ENCODE results near the gene PINLYP. TPM values are rescaled to one million over a fixed set of nuclear protein-coding genes. Genes with fewer than 3 reads are reported as not detected.

The PINLYP gene
- total and polyA plus RNA-seq, 2 experiments from 2014 or later: 7.8 to 11.1 TPM

DNA sequence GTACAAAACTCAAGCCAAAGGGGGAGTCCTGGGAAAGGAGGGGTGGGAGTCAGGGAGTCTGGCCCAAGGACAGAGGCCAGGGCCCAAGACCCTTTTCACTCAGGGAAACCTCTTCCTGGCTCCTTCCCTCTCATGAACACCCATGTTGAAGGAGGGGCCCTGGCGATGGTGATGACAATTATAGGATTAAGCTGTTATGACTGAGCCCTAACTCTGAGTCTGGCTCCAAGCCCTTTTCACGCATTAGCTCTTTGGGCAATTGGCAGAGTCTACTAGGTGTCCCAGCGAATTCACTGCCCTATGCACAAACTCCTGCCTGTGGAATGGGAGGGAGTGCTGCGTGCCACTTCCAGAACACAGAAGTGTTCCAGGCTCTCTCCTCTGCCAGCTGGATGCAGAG is 21.9 kb upstream of the PINLYP start:
- no peaks in the 10 kb centered on the region for H4K20me1 ChIP-seq (replicated peaks; ENCODE audit: insufficient read depth)
- peaks cover 4% of the 10 kb centered on the region; the same call in 1 of the 2 replicates for H3K4me1 ChIP-seq (ENCODE audit: insufficient read depth)
- DNase-seq (ENCODE audit: low spot score): no peak
- no peak overlapping the region for H3K27ac ChIP-seq (ENCODE audit: low read depth)
- no peak overlapping the region for H3K4me3 Mint-ChIP-seq
- H3K27me3 ChIP-seq (ENCODE audit: insufficient read depth): no peaks in the 10 kb centered on the region
- H3K27ac Mint-ChIP-seq: no peak overlapping the region
- TF ChIP-seq, protein P1, sequence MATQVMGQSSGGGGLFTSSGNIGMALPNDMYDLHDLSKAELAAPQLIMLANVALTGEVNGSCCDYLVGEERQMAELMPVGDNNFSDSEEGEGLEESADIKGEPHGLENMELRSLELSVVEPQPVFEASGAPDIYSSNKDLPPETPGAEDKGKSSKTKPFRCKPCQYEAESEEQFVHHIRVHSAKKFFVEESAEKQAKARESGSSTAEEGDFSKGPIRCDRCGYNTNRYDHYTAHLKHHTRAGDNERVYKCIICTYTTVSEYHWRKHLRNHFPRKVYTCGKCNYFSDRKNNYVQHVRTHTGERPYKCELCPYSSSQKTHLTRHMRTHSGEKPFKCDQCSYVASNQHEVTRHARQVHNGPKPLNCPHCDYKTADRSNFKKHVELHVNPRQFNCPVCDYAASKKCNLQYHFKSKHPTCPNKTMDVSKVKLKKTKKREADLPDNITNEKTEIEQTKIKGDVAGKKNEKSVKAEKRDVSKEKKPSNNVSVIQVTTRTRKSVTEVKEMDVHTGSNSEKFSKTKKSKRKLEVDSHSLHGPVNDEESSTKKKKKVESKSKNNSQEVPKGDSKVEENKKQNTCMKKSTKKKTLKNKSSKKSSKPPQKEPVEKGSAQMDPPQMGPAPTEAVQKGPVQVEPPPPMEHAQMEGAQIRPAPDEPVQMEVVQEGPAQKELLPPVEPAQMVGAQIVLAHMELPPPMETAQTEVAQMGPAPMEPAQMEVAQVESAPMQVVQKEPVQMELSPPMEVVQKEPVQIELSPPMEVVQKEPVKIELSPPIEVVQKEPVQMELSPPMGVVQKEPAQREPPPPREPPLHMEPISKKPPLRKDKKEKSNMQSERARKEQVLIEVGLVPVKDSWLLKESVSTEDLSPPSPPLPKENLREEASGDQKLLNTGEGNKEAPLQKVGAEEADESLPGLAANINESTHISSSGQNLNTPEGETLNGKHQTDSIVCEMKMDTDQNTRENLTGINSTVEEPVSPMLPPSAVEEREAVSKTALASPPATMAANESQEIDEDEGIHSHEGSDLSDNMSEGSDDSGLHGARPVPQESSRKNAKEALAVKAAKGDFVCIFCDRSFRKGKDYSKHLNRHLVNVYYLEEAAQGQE (IDR thresholded peaks at IDR 0.05; ENCODE audit: unreplicated experiment): no peak
- TF ChIP-seq, protein P2, sequence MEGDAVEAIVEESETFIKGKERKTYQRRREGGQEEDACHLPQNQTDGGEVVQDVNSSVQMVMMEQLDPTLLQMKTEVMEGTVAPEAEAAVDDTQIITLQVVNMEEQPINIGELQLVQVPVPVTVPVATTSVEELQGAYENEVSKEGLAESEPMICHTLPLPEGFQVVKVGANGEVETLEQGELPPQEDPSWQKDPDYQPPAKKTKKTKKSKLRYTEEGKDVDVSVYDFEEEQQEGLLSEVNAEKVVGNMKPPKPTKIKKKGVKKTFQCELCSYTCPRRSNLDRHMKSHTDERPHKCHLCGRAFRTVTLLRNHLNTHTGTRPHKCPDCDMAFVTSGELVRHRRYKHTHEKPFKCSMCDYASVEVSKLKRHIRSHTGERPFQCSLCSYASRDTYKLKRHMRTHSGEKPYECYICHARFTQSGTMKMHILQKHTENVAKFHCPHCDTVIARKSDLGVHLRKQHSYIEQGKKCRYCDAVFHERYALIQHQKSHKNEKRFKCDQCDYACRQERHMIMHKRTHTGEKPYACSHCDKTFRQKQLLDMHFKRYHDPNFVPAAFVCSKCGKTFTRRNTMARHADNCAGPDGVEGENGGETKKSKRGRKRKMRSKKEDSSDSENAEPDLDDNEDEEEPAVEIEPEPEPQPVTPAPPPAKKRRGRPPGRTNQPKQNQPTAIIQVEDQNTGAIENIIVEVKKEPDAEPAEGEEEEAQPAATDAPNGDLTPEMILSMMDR (conservative IDR thresholded peaks at IDR 0.05; ENCODE audit: low read depth in 2 of 2): no peak
- no peak for TF ChIP-seq NANOG (IDR thresholded peaks at IDR 0.05; ENCODE audit: borderline replicate concordance)
- no peak for TF ChIP-seq EZH2 (IDR thresholded peaks at IDR 0.05; ENCODE audit: low read depth, unreplicated experiment)
- no peak for TF ChIP-seq POLR2AphosphoS5 (IDR thresholded peaks at IDR 0.05; ENCODE audit: low read depth)
- TF ChIP-seq, protein P3, sequence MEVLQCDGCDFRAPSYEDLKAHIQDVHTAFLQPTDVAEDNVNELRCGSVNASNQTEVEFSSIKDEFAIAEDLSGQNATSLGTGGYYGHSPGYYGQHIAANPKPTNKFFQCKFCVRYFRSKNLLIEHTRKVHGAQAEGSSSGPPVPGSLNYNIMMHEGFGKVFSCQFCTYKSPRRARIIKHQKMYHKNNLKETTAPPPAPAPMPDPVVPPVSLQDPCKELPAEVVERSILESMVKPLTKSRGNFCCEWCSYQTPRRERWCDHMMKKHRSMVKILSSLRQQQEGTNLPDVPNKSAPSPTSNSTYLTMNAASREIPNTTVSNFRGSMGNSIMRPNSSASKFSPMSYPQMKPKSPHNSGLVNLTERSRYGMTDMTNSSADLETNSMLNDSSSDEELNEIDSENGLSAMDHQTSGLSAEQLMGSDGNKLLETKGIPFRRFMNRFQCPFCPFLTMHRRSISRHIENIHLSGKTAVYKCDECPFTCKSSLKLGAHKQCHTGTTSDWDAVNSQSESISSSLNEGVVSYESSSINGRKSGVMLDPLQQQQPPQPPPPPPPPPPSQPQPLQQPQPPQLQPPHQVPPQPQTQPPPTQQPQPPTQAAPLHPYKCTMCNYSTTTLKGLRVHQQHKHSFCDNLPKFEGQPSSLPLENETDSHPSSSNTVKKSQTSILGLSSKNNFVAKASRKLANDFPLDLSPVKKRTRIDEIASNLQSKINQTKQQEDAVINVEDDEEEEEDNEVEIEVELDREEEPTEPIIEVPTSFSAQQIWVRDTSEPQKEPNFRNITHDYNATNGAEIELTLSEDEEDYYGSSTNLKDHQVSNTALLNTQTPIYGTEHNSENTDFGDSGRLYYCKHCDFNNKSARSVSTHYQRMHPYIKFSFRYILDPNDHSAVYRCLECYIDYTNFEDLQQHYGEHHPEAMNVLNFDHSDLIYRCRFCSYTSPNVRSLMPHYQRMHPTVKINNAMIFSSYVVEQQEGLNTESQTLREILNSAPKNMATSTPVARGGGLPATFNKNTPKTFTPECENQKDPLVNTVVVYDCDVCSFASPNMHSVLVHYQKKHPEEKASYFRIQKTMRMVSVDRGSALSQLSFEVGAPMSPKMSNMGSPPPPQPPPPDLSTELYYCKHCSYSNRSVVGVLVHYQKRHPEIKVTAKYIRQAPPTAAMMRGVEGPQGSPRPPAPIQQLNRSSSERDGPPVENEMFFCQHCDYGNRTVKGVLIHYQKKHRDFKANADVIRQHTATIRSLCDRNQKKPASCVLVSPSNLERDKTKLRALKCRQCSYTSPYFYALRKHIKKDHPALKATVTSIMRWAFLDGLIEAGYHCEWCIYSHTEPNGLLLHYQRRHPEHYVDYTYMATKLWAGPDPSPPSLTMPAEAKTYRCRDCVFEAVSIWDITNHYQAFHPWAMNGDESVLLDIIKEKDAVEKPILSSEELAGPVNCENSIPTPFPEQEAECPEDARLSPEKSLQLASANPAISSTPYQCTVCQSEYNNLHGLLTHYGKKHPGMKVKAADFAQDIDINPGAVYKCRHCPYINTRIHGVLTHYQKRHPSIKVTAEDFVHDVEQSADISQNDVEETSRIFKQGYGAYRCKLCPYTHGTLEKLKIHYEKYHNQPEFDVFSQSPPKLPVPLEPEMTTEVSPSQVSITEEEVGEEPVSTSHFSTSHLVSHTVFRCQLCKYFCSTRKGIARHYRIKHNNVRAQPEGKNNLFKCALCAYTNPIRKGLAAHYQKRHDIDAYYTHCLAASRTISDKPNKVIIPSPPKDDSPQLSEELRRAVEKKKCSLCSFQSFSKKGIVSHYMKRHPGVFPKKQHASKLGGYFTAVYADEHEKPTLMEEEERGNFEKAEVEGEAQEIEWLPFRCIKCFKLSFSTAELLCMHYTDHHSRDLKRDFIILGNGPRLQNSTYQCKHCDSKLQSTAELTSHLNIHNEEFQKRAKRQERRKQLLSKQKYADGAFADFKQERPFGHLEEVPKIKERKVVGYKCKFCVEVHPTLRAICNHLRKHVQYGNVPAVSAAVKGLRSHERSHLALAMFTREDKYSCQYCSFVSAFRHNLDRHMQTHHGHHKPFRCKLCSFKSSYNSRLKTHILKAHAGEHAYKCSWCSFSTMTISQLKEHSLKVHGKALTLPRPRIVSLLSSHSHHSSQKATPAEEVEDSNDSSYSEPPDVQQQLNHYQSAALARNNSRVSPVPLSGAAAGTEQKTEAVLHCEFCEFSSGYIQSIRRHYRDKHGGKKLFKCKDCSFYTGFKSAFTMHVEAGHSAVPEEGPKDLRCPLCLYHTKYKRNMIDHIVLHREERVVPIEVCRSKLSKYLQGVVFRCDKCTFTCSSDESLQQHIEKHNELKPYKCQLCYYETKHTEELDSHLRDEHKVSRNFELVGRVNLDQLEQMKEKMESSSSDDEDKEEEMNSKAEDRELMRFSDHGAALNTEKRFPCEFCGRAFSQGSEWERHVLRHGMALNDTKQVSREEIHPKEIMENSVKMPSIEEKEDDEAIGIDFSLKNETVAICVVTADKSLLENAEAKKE (CRISPR knock-in tag; IDR thresholded peaks at IDR 0.05): no peak
- TF ChIP-seq STAT1 (IDR thresholded peaks at IDR 0.05; ENCODE audit: unreplicated experiment): no peak
- TF ChIP-seq ZNF114 (CRISPR knock-in tag; IDR thresholded peaks at IDR 0.05): no peak
- TF ChIP-seq ZNF331 (CRISPR knock-in tag; IDR thresholded peaks at IDR 0.05; ENCODE audit: low read depth): no peak
- TF ChIP-seq, protein P4, sequence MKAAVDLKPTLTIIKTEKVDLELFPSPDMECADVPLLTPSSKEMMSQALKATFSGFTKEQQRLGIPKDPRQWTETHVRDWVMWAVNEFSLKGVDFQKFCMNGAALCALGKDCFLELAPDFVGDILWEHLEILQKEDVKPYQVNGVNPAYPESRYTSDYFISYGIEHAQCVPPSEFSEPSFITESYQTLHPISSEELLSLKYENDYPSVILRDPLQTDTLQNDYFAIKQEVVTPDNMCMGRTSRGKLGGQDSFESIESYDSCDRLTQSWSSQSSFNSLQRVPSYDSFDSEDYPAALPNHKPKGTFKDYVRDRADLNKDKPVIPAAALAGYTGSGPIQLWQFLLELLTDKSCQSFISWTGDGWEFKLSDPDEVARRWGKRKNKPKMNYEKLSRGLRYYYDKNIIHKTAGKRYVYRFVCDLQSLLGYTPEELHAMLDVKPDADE (IDR thresholded peaks at IDR 0.05): no peak
- TF ChIP-seq CREB1 (CRISPR knock-in tag; IDR thresholded peaks at IDR 0.05; ENCODE audit: low read depth): no peak
- TF ChIP-seq EZH2phosphoT487 (IDR thresholded peaks at IDR 0.05; ENCODE audit: unreplicated experiment): no peak
- TF ChIP-seq JUNB (IDR thresholded peaks at IDR 0.05; ENCODE audit: unreplicated experiment): no peak
- no peaks in the 10 kb centered on the region for H3K9me3 Mint-ChIP-seq
- no peaks in the 10 kb centered on the region for H3F3A ChIP-seq (replicated peaks; ENCODE audit: low read depth)
- H3K4me2 ChIP-seq: no peak overlapping the region
- no peak overlapping the region for H3K4me3 ChIP-seq
- H3K79me2 ChIP-seq (replicated peaks; ENCODE audit: insufficient read depth): no peaks in the 10 kb centered on the region
- H3K27me3 Mint-ChIP-seq (ENCODE audit: insufficient read depth, low read depth, poor library complexity): peaks cover 4% of the 10 kb centered on the region
- no peaks in the 10 kb centered on the region; the same call in 1 of the 2 replicates for H3K36me3 ChIP-seq (ENCODE audit: insufficient read depth)
- peaks cover 46% of the 10 kb centered on the region for H3K36me3 Mint-ChIP-seq (ENCODE audit: low read depth)
- no peak for ATAC-seq
- H2AFZ ChIP-seq: no peak overlapping the region
- H3K9me2 ChIP-seq (ENCODE audit: insufficient read depth): no peaks in the 10 kb centered on the region
- peaks cover 9% of the 10 kb centered on the region for H3K4me1 Mint-ChIP-seq

Data from GM23338 (cell line).